ENCODE measurements around the gene CLDN25.

DNA sequence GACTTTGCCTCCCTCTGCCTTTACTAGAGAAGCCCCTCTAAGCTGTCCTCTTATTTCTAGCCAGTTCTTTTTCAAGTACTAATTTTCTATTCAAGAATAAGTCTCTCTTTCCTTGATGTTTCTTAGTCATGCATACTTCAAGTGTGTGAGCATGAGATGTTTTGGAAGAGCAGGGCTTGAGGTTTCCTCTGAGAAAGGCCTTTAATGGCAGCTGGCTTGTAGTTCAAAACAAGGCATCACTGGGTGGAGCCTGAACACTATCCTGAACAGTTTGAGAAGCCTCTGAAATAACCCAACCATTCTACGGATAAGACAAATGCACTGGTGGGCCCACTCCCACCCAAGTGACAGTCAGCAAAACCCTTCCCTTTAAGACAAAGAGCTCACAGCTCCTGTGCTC lies 37.6 kb downstream of the CLDN25 start:
- TF ChIP-seq, protein P1, sequence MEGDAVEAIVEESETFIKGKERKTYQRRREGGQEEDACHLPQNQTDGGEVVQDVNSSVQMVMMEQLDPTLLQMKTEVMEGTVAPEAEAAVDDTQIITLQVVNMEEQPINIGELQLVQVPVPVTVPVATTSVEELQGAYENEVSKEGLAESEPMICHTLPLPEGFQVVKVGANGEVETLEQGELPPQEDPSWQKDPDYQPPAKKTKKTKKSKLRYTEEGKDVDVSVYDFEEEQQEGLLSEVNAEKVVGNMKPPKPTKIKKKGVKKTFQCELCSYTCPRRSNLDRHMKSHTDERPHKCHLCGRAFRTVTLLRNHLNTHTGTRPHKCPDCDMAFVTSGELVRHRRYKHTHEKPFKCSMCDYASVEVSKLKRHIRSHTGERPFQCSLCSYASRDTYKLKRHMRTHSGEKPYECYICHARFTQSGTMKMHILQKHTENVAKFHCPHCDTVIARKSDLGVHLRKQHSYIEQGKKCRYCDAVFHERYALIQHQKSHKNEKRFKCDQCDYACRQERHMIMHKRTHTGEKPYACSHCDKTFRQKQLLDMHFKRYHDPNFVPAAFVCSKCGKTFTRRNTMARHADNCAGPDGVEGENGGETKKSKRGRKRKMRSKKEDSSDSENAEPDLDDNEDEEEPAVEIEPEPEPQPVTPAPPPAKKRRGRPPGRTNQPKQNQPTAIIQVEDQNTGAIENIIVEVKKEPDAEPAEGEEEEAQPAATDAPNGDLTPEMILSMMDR (IDR thresholded peaks at IDR 0.05; ENCODE audit: borderline replicate concordance, extremely low read depth, low read length, poor library complexity, severe bottlenecking) = no peak
- TF ChIP-seq EZH2 (IDR thresholded peaks at IDR 0.05; ENCODE audit: borderline replicate concordance, low read depth, low read length, severe bottlenecking) = no peak
